ENCODE measurements around the gene LDLRAD4. TPM values are rescaled to one million over a fixed set of nuclear protein-coding genes. Genes with fewer than 3 reads are reported as not detected.
"Not testable (repeated sequence)": the region's sequence is repeated elsewhere in the genome, so short reads cannot be mapped to it uniquely, and the experiment has no call there.

LDLRAD4 gene
- total RNA-seq, 1 experiment from 2014 or later, result not detected

- no peak overlapping the region for H3K4me2 ChIP-seq (ENCODE audit: low read length)
- H3K4me3 ChIP-seq (ENCODE audit: low read length), result no peak overlapping the region
- H3K27me3 ChIP-seq (ENCODE audit: low read length), result peaks cover 96% of the 10 kb centered on the region
- H3K4me1 ChIP-seq (ENCODE audit: insufficient read depth, low read length), result no peaks in the 10 kb centered on the region
- BruUV-seq (replicated peaks), result no TSS peak
- ChIA-PET CTCF (no interaction called here), POLR2A (ENCODE audit: unreplicated experiment) (no interaction called here)
- H3K36me3 ChIP-seq (ENCODE audit: low read depth, low read length), result no peaks in the 10 kb centered on the region
- H3K9ac ChIP-seq (ENCODE audit: low read length), result no peak overlapping the region
- no peaks in the 10 kb centered on the region for H3K9me2 ChIP-seq (replicated peaks; ENCODE audit: low read length)
- H3K27ac ChIP-seq (ENCODE audit: low read length), result no peak overlapping the region
- no peak overlapping the region for H2AFZ ChIP-seq (ENCODE audit: low read length)
- no peak for TF ChIP-seq EZH2 (IDR thresholded peaks at IDR 0.05; ENCODE audit: low read length, unreplicated experiment)
- no peak for TF ChIP-seq EZH2phosphoT487 (IDR thresholded peaks at IDR 0.05; ENCODE audit: borderline replicate concordance, low read length)
- TF ChIP-seq CTCF (conservative IDR thresholded peaks at IDR 0.05; ENCODE audit: low read depth, low read length), result no peak
- H3K79me2 ChIP-seq (ENCODE audit: low read length), result no peaks in the 10 kb centered on the region
- no peaks in the 10 kb centered on the region for H4K20me1 ChIP-seq (ENCODE audit: low read length)
- no peak for DNase-seq
- no peak for ATAC-seq
- H3K9me3 ChIP-seq (ENCODE audit: low read length), result no peaks in the 10 kb centered on the region
- intact Hi-C loops (cut with micrococcal nuclease), result no loop called here
- H3F3A ChIP-seq (ENCODE audit: low read length, unreplicated experiment), result no peaks in the 10 kb centered on the region
Measured at GRCh38 chr18:13487237-13487636, 268.7 kb downstream of the LDLRAD4 start.

GRCh38 chr18:13488281-13488929 is 269.8 kb downstream of the LDLRAD4 start:
- no peak overlapping the region for H3K4me3 ChIP-seq (ENCODE audit: low read length)
- intact Hi-C loops (cut with micrococcal nuclease), result no loop called here
- TF ChIP-seq CTCF (conservative IDR thresholded peaks at IDR 0.05; ENCODE audit: low read depth, low read length), result no peak
- TF ChIP-seq EZH2 (IDR thresholded peaks at IDR 0.05; ENCODE audit: low read length, unreplicated experiment), result no peak
- TF ChIP-seq EZH2phosphoT487 (IDR thresholded peaks at IDR 0.05; ENCODE audit: borderline replicate concordance, low read length), result no peak
- H3K27ac ChIP-seq (ENCODE audit: low read length), result no peak overlapping the region
- no peak for ATAC-seq
- H3K4me1 ChIP-seq (ENCODE audit: insufficient read depth, low read length), result no peaks in the 10 kb centered on the region
- POLR2A ChIA-PET (ENCODE audit: unreplicated experiment), result no interaction called here
- no peaks in the 10 kb centered on the region for H3K36me3 ChIP-seq (ENCODE audit: low read depth, low read length)
- CTCF ChIA-PET, result no interaction called here
- H3K9me3 ChIP-seq (ENCODE audit: low read length), result no peaks in the 10 kb centered on the region
- no peak overlapping the region for H3K9ac ChIP-seq (ENCODE audit: low read length)
- H3K27me3 ChIP-seq (ENCODE audit: low read length), result peaks cover 96% of the 10 kb centered on the region
- H3F3A ChIP-seq (ENCODE audit: low read length, unreplicated experiment), result no peaks in the 10 kb centered on the region
- no peak for DNase-seq
- H3K79me2 ChIP-seq (ENCODE audit: low read length), result no peaks in the 10 kb centered on the region
- H4K20me1 ChIP-seq (ENCODE audit: low read length), result no peaks in the 10 kb centered on the region
- BruUV-seq (replicated peaks), result no TSS peak
- H3K4me2 ChIP-seq (ENCODE audit: low read length), result no peak overlapping the region
- H3K9me2 ChIP-seq (replicated peaks; ENCODE audit: low read length), result no peaks in the 10 kb centered on the region
- H2AFZ ChIP-seq (ENCODE audit: low read length), result no peak overlapping the region

GRCh38 chr18:13489303-13489702 is 270.7 kb downstream of the LDLRAD4 start:
- DNase-seq; H4K20me1 ChIP-seq (ENCODE audit: low read length); H3K27ac ChIP-seq (ENCODE audit: low read length); H3K36me3 ChIP-seq (ENCODE audit: low read depth, low read length); H3K9ac ChIP-seq (ENCODE audit: low read length); H3F3A ChIP-seq (ENCODE audit: low read length, unreplicated experiment); BruUV-seq (replicated peaks); H3K4me3 ChIP-seq (ENCODE audit: low read length); H3K79me2 ChIP-seq (ENCODE audit: low read length); H3K9me3 ChIP-seq (ENCODE audit: low read length); H2AFZ ChIP-seq (ENCODE audit: low read length); POLR2A ChIA-PET (ENCODE audit: unreplicated experiment); H3K9me2 ChIP-seq (replicated peaks; ENCODE audit: low read length); H3K4me2 ChIP-seq (ENCODE audit: low read length); ATAC-seq; H3K4me1 ChIP-seq (ENCODE audit: insufficient read depth, low read length); intact Hi-C loops (cut with micrococcal nuclease): not testable (repeated sequence)
- H3K27me3 ChIP-seq (ENCODE audit: low read length), result peaks cover 96% of the 10 kb centered on the region
- CTCF ChIA-PET, result interaction anchor here (0.7 kb wide), 1 partner anchor 67 kb away, joined by 3 read pairs; no protein-coding TSS in a partner anchor
